Osteoblast (primary cell): ENCODE measurements around the gene DBH. TPM values are rescaled to one million over a fixed set of nuclear protein-coding genes. Genes with fewer than 3 reads are reported as not detected.

Source experiments
- DNase-seq: peaks from one replicate; pipeline ENCODE4 v3.0.0; 2011; ENCODE audit warnings: low spot score, mixed read lengths; ENCODE audit not compliant: insufficient read length; ENCODE audit errors: missing footprints
- H2AFZ ChIP-seq: 2 replicates; pipeline ENCODE4 v1.6.0; 2011; ENCODE audit warnings: mild to moderate bottlenecking, low read length
- H3K27ac ChIP-seq: 2 replicates; pipeline ENCODE4 v1.5.1; 2011; ENCODE audit warnings: mild to moderate bottlenecking, low read depth, low read length, moderate library complexity
- H3K27me3 ChIP-seq: 2 replicates; pipeline ENCODE4 v1.6.0; 2012; ENCODE audit warnings: mild to moderate bottlenecking, control low read depth, inconsistent platforms, low read length, moderate library complexity; ENCODE audit not compliant: insufficient read depth
- H3K36me3 ChIP-seq: 2 replicates; pipeline ENCODE4 v1.5.1; 2011; ENCODE audit warnings: mild to moderate bottlenecking, low read length, control low read depth, moderate library complexity; ENCODE audit not compliant: insufficient read depth
- H3K4me1 ChIP-seq: 2 replicates; pipeline ENCODE4 v1.5.1; 2011; ENCODE audit warnings: mild to moderate bottlenecking, low read length, control low read depth, moderate library complexity; ENCODE audit not compliant: insufficient read depth
- H3K4me2 ChIP-seq: 2 replicates; pipeline ENCODE4 v1.6.0; 2011; ENCODE audit warnings: mild to moderate bottlenecking, low read length; ENCODE audit not compliant: insufficient read depth
- H3K4me3 ChIP-seq: fragments of 200-600 bp; sonication (generic); 3 replicates; pipeline ENCODE4 v1.5.1; 2012; ENCODE audit warnings: mild to moderate bottlenecking, low read length, inconsistent platforms; ENCODE audit not compliant: insufficient read depth
- H3K79me2 ChIP-seq: 2 replicates; pipeline ENCODE4 v1.6.0; 2012; ENCODE audit warnings: mild to moderate bottlenecking, low read length, control low read depth, inconsistent platforms; ENCODE audit not compliant: insufficient read depth
- H3K9me3 ChIP-seq: 2 replicates; pipeline ENCODE4 v1.5.1; 2011; ENCODE audit warnings: low read depth, low read length, control low read depth
- H4K20me1 ChIP-seq: 2 replicates; pipeline ENCODE4 v1.6.0; 2012; ENCODE audit warnings: mild to moderate bottlenecking, low read length, control low read depth; ENCODE audit not compliant: insufficient read depth
- CTCF ChIP-seq: IDR thresholded peaks from 2 replicates; pipeline ENCODE4 v1.5.1; 2011; ENCODE audit warnings: mild to moderate bottlenecking, low read depth, low read length, moderate library complexity; ENCODE audit errors: extremely low read depth
- total RNA-seq: library from RNA; depleted of rRNA; stranded (reverse); fragments of >200 nt; gene quantifications from 2 replicates; pipeline ENCODE4 v1.2.3, GENCODE V29; 2012

DBH gene
- total RNA-seq, 1 donor, result not detected

GRCh38 chr9:133696071-133696472 is 59.9 kb downstream of the DBH start:
- TF ChIP-seq CTCF, result no peak
- no peak overlapping the region for H3K27ac ChIP-seq
- H3K79me2 ChIP-seq, result no peaks in the 10 kb centered on the region
- H4K20me1 ChIP-seq, result no peaks in the 10 kb centered on the region
- H3K4me3 ChIP-seq, result no peak overlapping the region
- H2AFZ ChIP-seq, result no peak overlapping the region
- peaks cover 11% of the 10 kb centered on the region for H3K4me1 ChIP-seq
- no peaks in the 10 kb centered on the region for H3K9me3 ChIP-seq
- peak; percentile 38 for DNase-seq
- H3K36me3 ChIP-seq, result no peaks in the 10 kb centered on the region
- H3K27me3 ChIP-seq, result no peaks in the 10 kb centered on the region
- no peak overlapping the region for H3K4me2 ChIP-seq

GRCh38 chr9:133699546-133699945 is 63.4 kb downstream of the DBH start:
- no peak for TF ChIP-seq CTCF
- Histone ChIP-seq H3K4me2 (no peak overlapping the region), H3K9me3 (no peaks in the 10 kb centered on the region), H2AFZ (no peak overlapping the region), H3K27ac (no peak overlapping the region), H4K20me1 (no peaks in the 10 kb centered on the region), H3K27me3 (no peaks in the 10 kb centered on the region), H3K36me3 (no peaks in the 10 kb centered on the region), H3K4me1 (no peaks in the 10 kb centered on the region), H3K4me3 (no peak overlapping the region), H3K79me2 (no peaks in the 10 kb centered on the region)
- no peak for DNase-seq

- no peak for TF ChIP-seq CTCF
- H2AFZ ChIP-seq, result no peak overlapping the region
- H3K79me2 ChIP-seq, result no peaks in the 10 kb centered on the region
- DNase-seq, result no peak
- no peaks in the 10 kb centered on the region for H3K27me3 ChIP-seq
- H3K27ac ChIP-seq, result no peak overlapping the region
- no peaks in the 10 kb centered on the region for H3K36me3 ChIP-seq
- H3K4me1 ChIP-seq, result no peaks in the 10 kb centered on the region
- no peak overlapping the region for H3K4me3 ChIP-seq
- no peaks in the 10 kb centered on the region for H3K9me3 ChIP-seq
- H3K4me2 ChIP-seq, result no peak overlapping the region
- no peaks in the 10 kb centered on the region for H4K20me1 ChIP-seq
Measured at GRCh38 chr9:133700819-133701320, 64.7 kb downstream of the DBH start.

- Histone ChIP-seq H3K27ac (no peak overlapping the region), H3K4me3 (no peak overlapping the region), H4K20me1 (no peaks in the 10 kb centered on the region), H3K4me2 (no peak overlapping the region), H3K27me3 (no peaks in the 10 kb centered on the region), H3K36me3 (no peaks in the 10 kb centered on the region), H3K79me2 (no peaks in the 10 kb centered on the region), H3K4me1 (peaks cover 3% of the 10 kb centered on the region), H3K9me3 (no peaks in the 10 kb centered on the region), H2AFZ (no peak overlapping the region)
- no peak for TF ChIP-seq CTCF
- DNase-seq, result peak; percentile 90
Measured at GRCh38 chr9:133701321-133701980, 65.3 kb downstream of the DBH start.
